ENCODE measurements around the gene DHX32. TPM values are rescaled to one million over a fixed set of nuclear protein-coding genes. Genes with fewer than 3 reads are reported as not detected.

Gene DHX32
- total RNA-seq, 1 donor from 2014 or later, result 39.4 TPM

DNA sequence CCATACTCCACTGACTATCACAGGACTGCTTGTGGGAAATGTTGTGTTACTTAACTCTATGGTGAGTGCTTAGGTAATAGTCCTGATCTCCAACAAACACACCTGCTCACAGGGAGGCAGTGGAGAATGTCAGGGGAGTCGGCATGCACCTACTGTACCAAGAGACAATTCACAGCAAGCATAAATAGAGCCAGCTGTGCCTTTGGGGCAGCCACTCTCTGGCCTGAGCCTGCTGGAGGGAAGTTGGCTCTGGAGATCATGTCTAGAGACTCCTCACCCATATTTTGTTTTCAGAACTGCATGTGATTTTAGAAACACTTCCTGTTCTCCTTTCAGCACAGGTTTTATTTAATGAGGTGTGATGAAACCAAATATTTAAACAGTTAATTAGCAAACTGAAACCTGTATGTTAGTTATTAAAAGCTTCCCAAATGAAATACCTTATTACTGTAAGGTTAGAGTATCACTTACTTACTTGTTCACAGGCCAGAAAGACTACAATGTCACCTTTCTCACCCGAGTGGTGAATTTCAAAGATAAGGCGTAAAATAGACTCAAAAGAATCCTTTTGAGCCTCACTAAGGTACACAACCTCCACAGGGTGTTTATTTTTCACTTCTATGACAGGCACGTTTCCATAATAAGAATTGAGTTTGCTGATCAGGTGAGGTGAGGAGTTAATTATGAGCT is 21.8 kb downstream of the DHX32 start:
- DNase-seq (ENCODE audit: low read depth) (no peak), FAIRE-seq (no peak)
- peaks cover 6% of the 10 kb centered on the region for H3K36me3 Mint-ChIP-seq (ENCODE audit: low read depth, unreplicated experiment)
- no peak overlapping the region for H3K27ac Mint-ChIP-seq (ENCODE audit: unreplicated experiment)
- H3K4me3 ChIP-seq (ENCODE audit: insufficient read depth, low read depth, low read length), result no peak overlapping the region
- H3K9me3 Mint-ChIP-seq (ENCODE audit: unreplicated experiment), result no peaks in the 10 kb centered on the region
- no peaks in the 10 kb centered on the region for H3K9me3 ChIP-seq (ENCODE audit: insufficient read depth, low read depth, low read length)
- H3K79me2 ChIP-seq (ENCODE audit: insufficient read depth, low read length), result no peaks in the 10 kb centered on the region
- H2AFZ ChIP-seq (ENCODE audit: low read depth, low read length), result no peak overlapping the region
- no peaks in the 10 kb centered on the region for H3K27me3 Mint-ChIP-seq (ENCODE audit: low read depth, unreplicated experiment)
- H3K27me3 ChIP-seq (ENCODE audit: insufficient read depth, low read length), result no peaks in the 10 kb centered on the region
- TF ChIP-seq CTCF (IDR thresholded peaks at IDR 0.05; ENCODE audit: insufficient read depth, low read depth, low read length), result no peak
- TF ChIP-seq EZH2 (IDR thresholded peaks at IDR 0.05; ENCODE audit: insufficient read depth, low read length), result no peak
- H3K4me1 Mint-ChIP-seq (ENCODE audit: low read depth, unreplicated experiment), result no peaks in the 10 kb centered on the region
- H3K36me3 ChIP-seq (ENCODE audit: insufficient read depth, low read length), result peaks cover 10% of the 10 kb centered on the region
- no peaks in the 10 kb centered on the region for H4K20me1 ChIP-seq (ENCODE audit: insufficient read depth, low read length)
- no peak overlapping the region for H3K9ac ChIP-seq (ENCODE audit: low read length)
- H3K4me2 ChIP-seq (ENCODE audit: low read length), result no peak overlapping the region
- H3K27ac ChIP-seq (ENCODE audit: low read depth, low read length), result no peak overlapping the region
- H3K4me1 ChIP-seq (ENCODE audit: insufficient read depth, low read length), result no peaks in the 10 kb centered on the region
- H3K4me3 Mint-ChIP-seq (ENCODE audit: unreplicated experiment), result no peak overlapping the region

- Mint-ChIP-seq H3K4me1 (ENCODE audit: low read depth, unreplicated experiment) (no peaks in the 10 kb centered on the region), H3K4me3 (ENCODE audit: unreplicated experiment) (no peak overlapping the region), H3K9me3 (ENCODE audit: unreplicated experiment) (no peaks in the 10 kb centered on the region), H3K27me3 (ENCODE audit: low read depth, unreplicated experiment) (no peaks in the 10 kb centered on the region), H3K27ac (ENCODE audit: unreplicated experiment) (no peak overlapping the region), H3K36me3 (ENCODE audit: low read depth, unreplicated experiment) (peaks cover 6% of the 10 kb centered on the region)
- FAIRE-seq (no peak), DNase-seq (ENCODE audit: low read depth) (no peak)
- H3K4me1 ChIP-seq (ENCODE audit: insufficient read depth, low read length), result no peaks in the 10 kb centered on the region
- H3K79me2 ChIP-seq (ENCODE audit: insufficient read depth, low read length), result no peaks in the 10 kb centered on the region
- no peaks in the 10 kb centered on the region for H3K27me3 ChIP-seq (ENCODE audit: insufficient read depth, low read length)
- no peaks in the 10 kb centered on the region for H3K9me3 ChIP-seq (ENCODE audit: insufficient read depth, low read depth, low read length)
- H3K4me2 ChIP-seq (ENCODE audit: low read length), result no peak overlapping the region
- H3K4me3 ChIP-seq (ENCODE audit: insufficient read depth, low read depth, low read length), result no peak overlapping the region
- H4K20me1 ChIP-seq (ENCODE audit: insufficient read depth, low read length), result peaks cover 3% of the 10 kb centered on the region
- no peak overlapping the region for H2AFZ ChIP-seq (ENCODE audit: low read depth, low read length)
- no peak overlapping the region for H3K9ac ChIP-seq (ENCODE audit: low read length)
- no peak overlapping the region for H3K27ac ChIP-seq (ENCODE audit: low read depth, low read length)
- no peak for TF ChIP-seq CTCF (IDR thresholded peaks at IDR 0.05; ENCODE audit: insufficient read depth, low read depth, low read length)
- no peak for TF ChIP-seq EZH2 (IDR thresholded peaks at IDR 0.05; ENCODE audit: insufficient read depth, low read length)
- peaks cover 17% of the 10 kb centered on the region for H3K36me3 ChIP-seq (ENCODE audit: insufficient read depth, low read length)
Observed at GRCh38 chr10:125857185-125857760, 23.8 kb downstream of the DHX32 start.

DNA sequence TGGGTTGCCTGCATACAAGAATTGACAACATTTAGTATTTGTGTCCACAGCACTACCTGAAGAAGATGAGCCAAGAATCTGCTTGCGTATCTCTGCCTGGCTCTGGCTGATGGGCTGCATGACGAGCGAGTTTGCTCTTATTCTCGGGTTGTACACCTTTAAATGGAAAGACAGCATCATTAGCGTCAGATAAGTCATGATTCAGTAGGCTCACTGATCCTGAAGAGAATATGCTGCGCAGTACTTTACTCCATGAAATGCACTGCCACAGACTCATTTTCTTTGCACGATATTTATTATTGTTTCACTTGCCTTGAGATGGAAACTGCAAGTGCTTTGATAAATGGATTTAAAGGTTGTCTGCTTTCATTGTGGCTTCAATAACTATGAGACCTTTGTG is 28.6 kb downstream of the DHX32 start:
- Histone ChIP-seq H3K4me3 (ENCODE audit: insufficient read depth, low read depth, low read length) (no peak overlapping the region), H3K27ac (ENCODE audit: low read depth, low read length) (no peak overlapping the region), H3K9ac (ENCODE audit: low read length) (no peak overlapping the region), H3K27me3 (ENCODE audit: insufficient read depth, low read length) (no peaks in the 10 kb centered on the region), H3K36me3 (ENCODE audit: insufficient read depth, low read length) (peaks cover 28% of the 10 kb centered on the region), H3K79me2 (ENCODE audit: insufficient read depth, low read length) (no peaks in the 10 kb centered on the region), H3K9me3 (ENCODE audit: insufficient read depth, low read depth, low read length) (no peaks in the 10 kb centered on the region), H4K20me1 (ENCODE audit: insufficient read depth, low read length) (peaks cover 3% of the 10 kb centered on the region), H2AFZ (ENCODE audit: low read depth, low read length) (no peak overlapping the region), H3K4me2 (ENCODE audit: low read length) (no peak overlapping the region), H3K4me1 (ENCODE audit: insufficient read depth, low read length) (no peaks in the 10 kb centered on the region)
- TF ChIP-seq EZH2 (IDR thresholded peaks at IDR 0.05; ENCODE audit: insufficient read depth, low read length) (no peak), CTCF (IDR thresholded peaks at IDR 0.05; ENCODE audit: insufficient read depth, low read depth, low read length) (no peak)
- no peak for DNase-seq (ENCODE audit: low read depth)
- H3K27ac Mint-ChIP-seq (ENCODE audit: unreplicated experiment), result no peak overlapping the region
- no peaks in the 10 kb centered on the region for H3K4me1 Mint-ChIP-seq (ENCODE audit: low read depth, unreplicated experiment)
- peaks cover 11% of the 10 kb centered on the region for H3K36me3 Mint-ChIP-seq (ENCODE audit: low read depth, unreplicated experiment)
- FAIRE-seq, result no peak
- no peak overlapping the region for H3K4me3 Mint-ChIP-seq (ENCODE audit: unreplicated experiment)
- no peaks in the 10 kb centered on the region for H3K27me3 Mint-ChIP-seq (ENCODE audit: low read depth, unreplicated experiment)
- H3K9me3 Mint-ChIP-seq (ENCODE audit: unreplicated experiment), result no peaks in the 10 kb centered on the region
